Body of pancreas (tissue), 4 donors: Measurements from ENCODE around the gene ADAMTS16. TPM values are rescaled to one million over a fixed set of nuclear protein-coding genes. Genes with fewer than 3 reads are reported as not detected.

ENCODE experiments used
- ATAC-seq: fragments of 150-250 bp; one replicate; pipeline ENCODE4 v1.9.1; 2016
- DNase-seq, 4 donors: peaks; one replicate each; pipeline ENCODE4 v3.0.0-alpha.2; 2019
- H3K27ac ChIP-seq, 4 donors: fragments of 200-600 bp; sonication (generic); 1 replicate in 3 of 4; 2 replicates in 1 of 4; pipeline versions ENCODE4 v1.5.1 to v1.6.1; 2016 to 2019; ENCODE audit warnings: mild to moderate bottlenecking in 1 of 4, mixed read lengths in 1 of 4, moderate library complexity in 1 of 4
- H3K27me3 ChIP-seq, 2 donors: fragments of 200-600 bp; sonication (generic); one replicate each; pipeline ENCODE4 v1.6.0; 2016; ENCODE audit warnings: mild to moderate bottlenecking in 1 of 2
- H3K36me3 ChIP-seq, 2 donors: fragments of 200-600 bp; sonication (generic); replicated peaks in 1 of 2; 2 replicates each; pipeline ENCODE4 v1.5.1; 2016; ENCODE audit warnings: low read depth in 2 of 2; ENCODE audit not compliant: insufficient read depth in 1 of 2
- H3K4me1 ChIP-seq: fragments of 200-600 bp; sonication (generic); one replicate; pipeline ENCODE4 v1.6.0; 2016
- H3K4me3 ChIP-seq, 2 donors: fragments of 200-600 bp; sonication (generic); 1 replicate in 1 of 2; 2 replicates in 1 of 2; pipeline ENCODE4 v1.5.1; 2016 to 2019
- H3K9me3 ChIP-seq, 3 donors: fragments of 200-600 bp; sonication (generic); 1 replicate in 2 of 3; 2 replicates in 1 of 3; pipeline ENCODE4 v1.5.1; 2016
- POLR2A ChIP-seq, 3 donors: fragments of 450-650 bp; IDR thresholded peaks; one replicate each; pipeline ENCODE4 v1.6.1; 2016; ENCODE audit warnings: antibody characterized with exemption in 3 of 3, mild to moderate bottlenecking in 2 of 3
- WGBS, 2 donors: methylation state at CpG; one replicate each; pipeline ENCODE4 v1.1.5; 2017; 5-methylcytosine and 5-hydroxymethylcytosine counted together
- intact Hi-C: fragments of 100-400 bp; cut with DNase I; formaldehyde crosslinking; loops from one replicate; pipeline ENCODE4 v1.15.1; 2023
- total RNA-seq, 2 donors: library from RNA; depleted of rRNA; stranded (reverse); fragments of >200 nt; gene quantifications; one replicate each; pipeline ENCODE4 v1.1.0, GENCODE V29; 2016
- TF ChIP-seq, protein P1 (sequence below), 7 experiments: fragments of 450-650 bp in 4 of 7; fragments of 200-600 bp in 3 of 7; sonication (generic) in 3 of 7; IDR thresholded peaks; one replicate each; pipeline ENCODE4 v1.5.1; 2016 to 2019; ENCODE audit warnings: antibody characterized with exemption in 7 of 7

ADAMTS16 gene
- total RNA-seq, 2 donors from 2014 or later, result 1.8 to 5.6 TPM

DNA sequence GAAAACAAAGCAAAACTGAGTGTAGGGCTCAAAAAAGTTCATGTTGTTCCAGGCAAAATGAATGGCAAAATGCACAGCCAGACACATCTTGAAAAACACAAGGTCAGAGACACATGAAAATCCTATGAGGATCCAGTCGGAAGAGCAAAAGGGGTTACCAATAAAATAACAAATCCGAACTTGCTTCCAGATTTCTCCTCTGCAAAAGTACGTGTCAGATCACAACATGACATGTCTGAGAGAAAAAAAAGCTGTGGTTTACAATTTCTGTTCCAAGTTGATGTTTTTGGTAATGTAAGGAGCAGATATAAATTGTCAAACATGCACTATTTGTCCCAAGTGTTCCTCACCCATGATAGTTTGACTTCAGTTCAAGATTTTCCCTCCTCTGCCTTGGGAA lies 15.9 kb upstream of the ADAMTS16 start:
- no peaks in the 10 kb centered on the region for H3K36me3 ChIP-seq
- intact Hi-C loops, result no loop called here
- no peak overlapping the region for H3K4me3 ChIP-seq
- TF ChIP-seq POLR2A (IDR thresholded peaks at IDR 0.05), result no peak
- TF ChIP-seq, protein P1, sequence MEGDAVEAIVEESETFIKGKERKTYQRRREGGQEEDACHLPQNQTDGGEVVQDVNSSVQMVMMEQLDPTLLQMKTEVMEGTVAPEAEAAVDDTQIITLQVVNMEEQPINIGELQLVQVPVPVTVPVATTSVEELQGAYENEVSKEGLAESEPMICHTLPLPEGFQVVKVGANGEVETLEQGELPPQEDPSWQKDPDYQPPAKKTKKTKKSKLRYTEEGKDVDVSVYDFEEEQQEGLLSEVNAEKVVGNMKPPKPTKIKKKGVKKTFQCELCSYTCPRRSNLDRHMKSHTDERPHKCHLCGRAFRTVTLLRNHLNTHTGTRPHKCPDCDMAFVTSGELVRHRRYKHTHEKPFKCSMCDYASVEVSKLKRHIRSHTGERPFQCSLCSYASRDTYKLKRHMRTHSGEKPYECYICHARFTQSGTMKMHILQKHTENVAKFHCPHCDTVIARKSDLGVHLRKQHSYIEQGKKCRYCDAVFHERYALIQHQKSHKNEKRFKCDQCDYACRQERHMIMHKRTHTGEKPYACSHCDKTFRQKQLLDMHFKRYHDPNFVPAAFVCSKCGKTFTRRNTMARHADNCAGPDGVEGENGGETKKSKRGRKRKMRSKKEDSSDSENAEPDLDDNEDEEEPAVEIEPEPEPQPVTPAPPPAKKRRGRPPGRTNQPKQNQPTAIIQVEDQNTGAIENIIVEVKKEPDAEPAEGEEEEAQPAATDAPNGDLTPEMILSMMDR (IDR thresholded peaks at IDR 0.05), result no peak
- DNase-seq (no peak), ATAC-seq (no peak)
- 35 to 38% methylated on average over 3 of the region's 3 CpGs for WGBS, 2 donors
- H3K9me3 ChIP-seq, result no peaks in the 10 kb centered on the region
- no peak overlapping the region for H3K27ac ChIP-seq
- H3K27me3 ChIP-seq, result no peaks in the 10 kb centered on the region
- H3K4me1 ChIP-seq, result no peaks in the 10 kb centered on the region

DNA sequence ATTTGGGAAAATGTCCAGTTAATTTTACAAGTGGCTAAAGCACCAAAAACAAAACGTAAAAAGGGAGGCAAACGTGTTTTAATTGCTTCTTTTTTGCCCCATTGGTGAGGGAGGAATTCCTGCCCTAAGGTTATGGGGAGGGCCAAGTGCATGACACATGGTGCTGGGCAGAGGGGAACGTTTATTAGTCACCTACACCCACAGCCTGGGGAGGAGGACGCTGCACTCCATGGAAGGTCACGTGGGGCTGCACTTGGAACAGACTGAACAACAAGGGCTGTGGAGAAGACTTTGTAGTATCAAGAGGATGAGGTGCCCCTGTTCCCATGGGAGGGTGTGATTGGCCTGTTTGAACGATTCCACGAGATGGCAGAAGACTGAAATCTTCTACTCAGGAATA lies 13.7 kb upstream of the ADAMTS16 start:
- intact Hi-C loops, result no loop called here
- ATAC-seq (no peak), DNase-seq (no peak)
- H3K27ac ChIP-seq, result no peak overlapping the region
- H3K36me3 ChIP-seq, result no peaks in the 10 kb centered on the region
- no peak for TF ChIP-seq POLR2A (IDR thresholded peaks at IDR 0.05)
- TF ChIP-seq, protein P1 (IDR thresholded peaks at IDR 0.05), result no peak
- WGBS, 2 donors, result 41 to 43% methylated on average over 7 of the region's 7 CpGs
- no peaks in the 10 kb centered on the region for H3K4me1 ChIP-seq
- no peaks in the 10 kb centered on the region for H3K9me3 ChIP-seq
- no peaks in the 10 kb centered on the region for H3K27me3 ChIP-seq
- no peak overlapping the region for H3K4me3 ChIP-seq

DNA sequence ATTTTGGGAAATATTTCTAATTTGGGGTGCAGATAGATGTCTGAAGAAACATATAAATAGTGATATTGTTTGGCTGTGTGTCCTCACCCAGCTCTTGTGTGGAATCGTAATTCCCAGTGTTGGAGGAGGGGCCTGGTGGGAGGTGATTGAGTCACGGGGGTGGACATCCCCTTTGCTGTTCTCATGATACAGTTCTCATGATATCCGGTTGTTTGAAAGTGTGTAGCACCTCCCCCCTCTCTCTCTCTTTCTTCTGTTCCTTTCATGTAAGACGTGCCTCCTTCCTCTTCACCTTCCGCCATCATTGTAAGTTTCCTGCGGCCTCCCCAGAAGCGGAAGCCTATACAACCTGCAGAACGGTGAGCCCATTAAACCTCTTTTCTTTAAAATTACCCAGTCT lies 11.4 kb upstream of the ADAMTS16 start:
- no peak overlapping the region for H3K4me3 ChIP-seq
- H3K4me1 ChIP-seq, result no peaks in the 10 kb centered on the region
- no peaks in the 10 kb centered on the region for H3K27me3 ChIP-seq
- no peaks in the 10 kb centered on the region for H3K36me3 ChIP-seq
- no peaks in the 10 kb centered on the region for H3K9me3 ChIP-seq
- DNase-seq (no peak), ATAC-seq (no peak)
- TF ChIP-seq, protein P1 (IDR thresholded peaks at IDR 0.05), result no peak
- no peak for TF ChIP-seq POLR2A (IDR thresholded peaks at IDR 0.05)
- intact Hi-C loops, result no loop called here
- H3K27ac ChIP-seq, result no peak overlapping the region
- 61 to 74% methylated on average over 8 of the region's 8 CpGs for WGBS, 2 donors

DNA sequence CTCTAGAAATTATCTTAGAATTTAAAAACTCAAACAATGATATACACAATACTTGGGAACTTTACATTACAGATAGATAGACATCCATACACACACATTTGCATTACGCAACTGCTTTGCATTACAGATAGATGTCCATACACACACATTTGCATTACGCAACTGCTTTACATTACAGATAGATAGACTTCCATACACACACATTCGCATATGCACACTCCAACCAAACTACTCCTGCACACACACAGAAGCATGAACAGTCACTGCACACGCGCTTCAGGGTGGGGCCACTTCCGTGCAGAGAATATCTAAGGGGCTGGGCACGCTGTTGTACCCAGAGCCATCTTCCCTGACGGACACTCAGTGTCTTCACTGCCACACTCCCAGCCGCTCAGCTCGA lies 7.9 kb upstream of the ADAMTS16 start:
- Histone ChIP-seq H3K27me3 (no peaks in the 10 kb centered on the region), H3K4me1 (no peaks in the 10 kb centered on the region), H3K9me3 (no peaks in the 10 kb centered on the region), H3K27ac (no peak overlapping the region), H3K4me3 (no peak overlapping the region), H3K36me3 (no peaks in the 10 kb centered on the region)
- no peak for DNase-seq
- TF ChIP-seq, protein P1 (IDR thresholded peaks at IDR 0.05), result no peak
- no peak for TF ChIP-seq POLR2A (IDR thresholded peaks at IDR 0.05)
- intact Hi-C loops, result no loop called here
- 72 to 75% methylated on average over 10 of the region's 10 CpGs for WGBS, 2 donors
- ATAC-seq, result no peak

DNA sequence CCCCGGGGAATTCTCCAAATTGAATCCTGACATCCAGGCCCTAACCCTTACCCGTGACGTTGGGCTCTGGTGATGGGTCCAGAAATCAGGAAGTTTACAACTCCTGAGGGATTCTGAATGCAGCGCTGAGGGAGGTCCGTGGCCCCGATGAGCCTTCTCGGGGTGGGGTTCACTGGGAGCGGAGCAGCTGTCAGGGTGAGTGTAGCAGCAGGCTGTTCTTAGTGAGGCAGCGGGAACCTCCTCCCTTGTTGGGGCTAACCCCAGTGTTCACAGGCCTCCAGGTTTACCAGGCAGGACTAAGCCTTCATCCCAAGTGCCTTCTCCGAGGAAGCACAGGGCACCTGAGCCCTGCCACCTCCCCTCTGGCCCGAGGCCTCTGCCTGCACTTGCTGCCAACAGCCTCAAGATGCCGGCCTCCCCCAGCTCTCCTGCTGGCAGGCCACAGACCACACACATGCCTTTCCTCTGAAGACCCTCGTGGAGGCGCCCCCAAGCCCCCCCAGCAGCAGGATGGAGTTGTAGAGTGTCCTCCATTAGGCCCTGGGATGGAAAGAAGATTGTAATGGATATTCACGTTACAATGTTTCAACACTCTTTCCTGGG lies 7.3 kb upstream of the ADAMTS16 start:
- 69 to 72% methylated on average over 8 to 15 of the region's 15 CpGs for WGBS, 2 donors
- no peaks in the 10 kb centered on the region for H3K9me3 ChIP-seq
- H3K4me3 ChIP-seq, result no peak overlapping the region
- H3K36me3 ChIP-seq, result no peaks in the 10 kb centered on the region
- no peak overlapping the region for H3K27ac ChIP-seq
- no peaks in the 10 kb centered on the region for H3K27me3 ChIP-seq
- H3K4me1 ChIP-seq, result no peaks in the 10 kb centered on the region
- DNase-seq, result no peak
- ATAC-seq, result no peak
- intact Hi-C loops, result no loop called here
- TF ChIP-seq POLR2A (IDR thresholded peaks at IDR 0.05), result no peak
- TF ChIP-seq, protein P1 (IDR thresholded peaks at IDR 0.05), result no peak
